ENCODE data around the gene SBNO2. TPM values are rescaled to one million over a fixed set of nuclear protein-coding genes. Genes with fewer than 3 reads are reported as not detected.

The SBNO2 gene
- total and polyA plus RNA-seq, 2 experiments from 2014 or later = 6.9 to 35.4 TPM

GRCh38 chr19:1111641-1112267 lies 62.3 kb downstream of the SBNO2 start:
- Histone ChIP-seq H3K36me3 (ENCODE audit: insufficient read depth) (0 out of 2 replicates have a peak, but pooled peaks cover 3% of the 10 kb centered on the region), H3K4me2 (no peak overlapping the region), H3K4me3 (no peak overlapping the region), H3F3A (replicated peaks; ENCODE audit: low read depth) (0 out of 2 replicates have a peak, but pooled peaks cover 8% of the 10 kb centered on the region), H3K79me2 (replicated peaks; ENCODE audit: insufficient read depth) (no peaks in the 10 kb centered on the region), H3K9me2 (ENCODE audit: insufficient read depth) (no peaks in the 10 kb centered on the region), H3K4me1 (ENCODE audit: insufficient read depth) (no peaks in the 10 kb centered on the region), H3K27me3 (ENCODE audit: insufficient read depth) (no peaks in the 10 kb centered on the region), H3K27ac (ENCODE audit: low read depth) (no peak overlapping the region), H4K20me1 (replicated peaks; ENCODE audit: insufficient read depth) (no peaks in the 10 kb centered on the region; the same call in 1 of the 2 replicates), H2AFZ (no peak overlapping the region)
- H3K27me3 Mint-ChIP-seq (ENCODE audit: insufficient read depth, low read depth, poor library complexity) = peaks cover 11% of the 10 kb centered on the region
- H3K27ac Mint-ChIP-seq = no peak overlapping the region
- no peak for ATAC-seq
- TF ChIP-seq STAT1 (IDR thresholded peaks at IDR 0.05; ENCODE audit: unreplicated experiment) (no peak), ETS1 (IDR thresholded peaks at IDR 0.05) (no peak), ZNF331 (CRISPR knock-in tag; IDR thresholded peaks at IDR 0.05; ENCODE audit: low read depth) (no peak), CREB1 (CRISPR knock-in tag; IDR thresholded peaks at IDR 0.05; ENCODE audit: low read depth) (no peak), CTCF (conservative IDR thresholded peaks at IDR 0.05; ENCODE audit: low read depth in 2 of 2) (no peak)
- no peak overlapping the region for H3K4me3 Mint-ChIP-seq
- peaks cover 2% of the 10 kb centered on the region; the same call in 2 of the 3 replicates for H3K36me3 Mint-ChIP-seq (ENCODE audit: low read depth)
- H3K9me3 Mint-ChIP-seq = no peaks in the 10 kb centered on the region
- H3K4me1 Mint-ChIP-seq = peaks cover 4% of the 10 kb centered on the region; the same call in 1 of the 3 replicates
- no peak for DNase-seq (ENCODE audit: low spot score)

- Histone ChIP-seq H3K27ac (ENCODE audit: low read depth) (no peak overlapping the region), H3K79me2 (replicated peaks; ENCODE audit: insufficient read depth) (no peaks in the 10 kb centered on the region), H3K4me1 (ENCODE audit: insufficient read depth) (no peaks in the 10 kb centered on the region), H3K36me3 (ENCODE audit: insufficient read depth) (0 out of 2 replicates have a peak, but pooled peaks cover 3% of the 10 kb centered on the region), H3K9me2 (ENCODE audit: insufficient read depth) (no peaks in the 10 kb centered on the region), H3K4me3 (no peak overlapping the region), H4K20me1 (replicated peaks; ENCODE audit: insufficient read depth) (no peaks in the 10 kb centered on the region; the same call in 1 of the 2 replicates), H3K4me2 (no peak overlapping the region), H3K27me3 (ENCODE audit: insufficient read depth) (no peaks in the 10 kb centered on the region), H3F3A (replicated peaks; ENCODE audit: low read depth) (0 out of 2 replicates have a peak, but pooled peaks cover 10% of the 10 kb centered on the region), H2AFZ (no peak overlapping the region)
- no peaks in the 10 kb centered on the region for H3K9me3 Mint-ChIP-seq
- no peak for DNase-seq (ENCODE audit: low spot score)
- no peak overlapping the region for H3K27ac Mint-ChIP-seq
- no peak for ATAC-seq
- H3K4me3 Mint-ChIP-seq = no peak overlapping the region
- H3K4me1 Mint-ChIP-seq = peaks cover 6% of the 10 kb centered on the region; the same call in 1 of the 3 replicates
- H3K27me3 Mint-ChIP-seq (ENCODE audit: insufficient read depth, low read depth, poor library complexity) = peaks cover 12% of the 10 kb centered on the region
- peaks cover 6% of the 10 kb centered on the region for H3K36me3 Mint-ChIP-seq (ENCODE audit: low read depth)
- TF ChIP-seq ZNF331 (CRISPR knock-in tag; IDR thresholded peaks at IDR 0.05; ENCODE audit: low read depth) = no peak
- TF ChIP-seq POLR2AphosphoS5 (IDR thresholded peaks at IDR 0.05; ENCODE audit: low read depth) = no peak
- no peak for TF ChIP-seq CREB1 (CRISPR knock-in tag; IDR thresholded peaks at IDR 0.05; ENCODE audit: low read depth)
- no peak for TF ChIP-seq EZH2 (IDR thresholded peaks at IDR 0.05; ENCODE audit: low read depth, unreplicated experiment)
- TF ChIP-seq REST (IDR thresholded peaks at IDR 0.05; ENCODE audit: unreplicated experiment) = no peak
Observed at GRCh38 chr19:1110809-1111640, 63.0 kb downstream of the SBNO2 start.

Measured in GM23338 (cell line).